SK-N-MC (cell line): Measurements from ENCODE around the gene RNF144A.
A peak's percentile ranks its signal among the peaks of the same experiment; 100 is the strongest.

Experiments used
- DNase-seq: peaks from one replicate; pipeline ENCODE4 v3.0.0-alpha.2; 2011; ENCODE audit warnings: low read depth, low spot score
- H3K27ac ChIP-seq: fragments of 200-600 bp; sonication (generic); 2 replicates; pipeline ENCODE4 v1.5.1; 2016; ENCODE audit warnings: mixed run types
- H3K36me3 ChIP-seq: fragments of 200-600 bp; sonication (generic); 2 replicates; pipeline ENCODE4 v1.6.1; 2017; ENCODE audit warnings: antibody characterized with exemption, low read length, mixed read lengths; ENCODE audit not compliant: insufficient read depth
- H3K4me3 ChIP-seq: fragments of 200-600 bp; sonication (generic); 2 replicates; pipeline ENCODE4 v1.5.1; 2016
- H3K9ac ChIP-seq: fragments of 200-600 bp; sonication (generic); 2 replicates; pipeline ENCODE4 v1.8.0; 2017; ENCODE audit warnings: mixed run types, mixed read lengths; ENCODE audit not compliant: insufficient read length
- H3K9me3 ChIP-seq: fragments of 200-600 bp; sonication (generic); 2 replicates; pipeline ENCODE4 v1.6.1; 2017; ENCODE audit warnings: low read depth, mild to moderate bottlenecking, antibody characterized with exemption, low read length, moderate library complexity, mixed read lengths
- EZH2 ChIP-seq: fragments of 200-600 bp; sonication (generic); IDR thresholded peaks from one replicate; pipeline ENCODE4 v1.6.1; 2017; ENCODE audit warnings: antibody characterized with exemption
- FOXP2 ChIP-seq: optimal IDR thresholded peaks from 2 replicates; pipeline ENCODE3; 2011; ENCODE audit warnings: mild to moderate bottlenecking, moderate library complexity; ENCODE audit not compliant: insufficient read depth; ENCODE audit errors: extremely low read length, control extremely low read depth
- POLR2AphosphoS5 ChIP-seq: IDR thresholded peaks from 2 replicates; pipeline ENCODE4 v1.6.1; 2012; ENCODE audit warnings: mild to moderate bottlenecking, low read depth, low read length, borderline replicate concordance

The RNF144A gene, protein sequence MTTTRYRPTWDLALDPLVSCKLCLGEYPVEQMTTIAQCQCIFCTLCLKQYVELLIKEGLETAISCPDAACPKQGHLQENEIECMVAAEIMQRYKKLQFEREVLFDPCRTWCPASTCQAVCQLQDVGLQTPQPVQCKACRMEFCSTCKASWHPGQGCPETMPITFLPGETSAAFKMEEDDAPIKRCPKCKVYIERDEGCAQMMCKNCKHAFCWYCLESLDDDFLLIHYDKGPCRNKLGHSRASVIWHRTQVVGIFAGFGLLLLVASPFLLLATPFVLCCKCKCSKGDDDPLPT

DNA sequence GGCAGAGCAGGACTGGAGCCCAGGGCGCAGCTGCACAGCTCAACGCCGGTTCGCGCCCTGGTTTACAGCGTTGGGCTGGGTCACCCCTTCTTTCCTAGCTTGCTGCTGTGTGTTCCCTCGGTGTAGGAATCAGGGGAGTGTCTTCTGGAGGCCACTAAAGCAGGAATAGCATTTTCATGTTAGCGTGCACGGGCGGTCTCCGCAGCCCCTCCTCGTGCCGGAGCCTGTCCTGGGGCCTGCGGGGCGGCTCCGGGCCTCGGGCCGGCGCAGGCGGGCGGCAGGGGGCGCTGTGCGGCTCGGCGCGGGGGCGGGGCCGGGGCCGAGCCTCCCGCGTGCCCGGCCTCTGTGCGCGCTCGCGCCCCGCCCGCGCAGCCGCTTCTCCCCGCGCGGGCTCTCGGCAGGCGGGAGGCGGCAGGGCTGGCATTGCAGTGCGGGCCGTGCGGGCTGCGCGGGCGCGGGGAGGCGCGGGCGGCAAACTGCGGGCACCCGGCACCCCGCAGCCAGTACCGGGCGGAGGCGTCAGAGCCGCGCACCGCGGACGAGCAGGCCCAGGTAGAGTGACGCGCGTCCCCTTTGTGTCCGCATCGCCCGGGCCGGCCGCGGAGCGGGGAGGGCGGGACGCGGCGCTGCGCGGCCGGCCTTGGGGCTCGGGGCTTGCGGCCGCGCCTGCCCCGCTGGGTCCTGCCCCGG is at the start of gene RNF144A:
Gene RNF144A (plus strand): TSS at position 342 of the 690 bp plus-strand sequence. CDS start 79,515 bp downstream, outside the sequence.
- H3K9ac ChIP-seq: peak within 1 kb of the TSS; percentile 78
- H3K4me3 ChIP-seq: peak within 1 kb of the TSS; percentile 86
- TF ChIP-seq EZH2 (no peak), FOXP2 (no peak), POLR2AphosphoS5 (no peak)
- H3K9me3 ChIP-seq: no peaks in the 10 kb centered on the region
- H3K36me3 ChIP-seq: no peaks in the 10 kb centered on the region
- DNase-seq: no peak
- H3K27ac ChIP-seq: no peak within 1 kb of the TSS

DNA sequence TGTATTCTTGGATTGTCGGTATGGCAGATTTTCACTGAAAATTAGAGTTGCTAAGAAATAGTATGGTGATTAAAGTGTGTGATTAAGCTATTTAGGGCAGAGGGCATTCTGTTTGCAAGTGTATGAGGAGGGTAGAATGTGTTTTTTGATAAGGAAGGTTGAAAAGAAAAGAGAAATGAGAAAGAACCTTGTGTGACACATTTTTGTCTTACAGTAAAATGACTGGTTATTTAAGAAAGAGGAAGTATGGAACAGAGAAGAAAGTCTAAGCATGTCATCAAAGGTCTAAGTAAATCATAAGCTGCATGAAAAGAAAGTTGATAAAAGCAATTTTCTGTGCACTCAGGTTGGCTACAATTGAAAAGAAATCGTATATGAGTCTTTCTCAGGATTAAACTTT is 44.8 kb upstream of the RNF144A start:
- no peak for TF ChIP-seq EZH2
- no peak for TF ChIP-seq FOXP2
- TF ChIP-seq POLR2AphosphoS5: no peak
- Histone ChIP-seq H3K27ac (no peak overlapping the region), H3K36me3 (no peaks in the 10 kb centered on the region), H3K9ac (no peak overlapping the region), H3K4me3 (no peak overlapping the region), H3K9me3 (no peaks in the 10 kb centered on the region)
- DNase-seq: no peak

DNA sequence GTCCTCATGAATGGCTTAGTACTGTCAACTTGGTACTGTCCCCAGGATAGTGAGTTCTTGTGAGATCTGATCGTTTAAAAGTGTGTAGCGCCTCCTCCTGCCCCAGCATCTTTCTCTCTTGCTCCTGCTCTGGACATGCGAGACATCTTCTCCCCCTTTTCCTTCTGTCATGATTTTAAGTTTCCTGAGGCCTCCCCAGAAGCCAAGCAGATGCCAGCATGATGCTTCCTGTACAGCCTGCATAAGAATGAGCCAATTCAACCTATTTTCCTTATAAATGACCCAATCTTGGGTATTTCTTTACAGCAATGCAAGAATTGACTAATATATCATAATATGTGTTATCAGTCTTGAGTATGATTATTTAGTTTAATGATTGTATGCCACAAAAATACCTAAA is 43.2 kb upstream of the RNF144A start:
- no peak for DNase-seq
- no peak overlapping the region for H3K9ac ChIP-seq
- H3K27ac ChIP-seq: no peak overlapping the region
- H3K36me3 ChIP-seq: no peaks in the 10 kb centered on the region
- TF ChIP-seq POLR2AphosphoS5 (no peak), EZH2 (no peak), FOXP2 (no peak)
- no peak overlapping the region for H3K4me3 ChIP-seq
- H3K9me3 ChIP-seq: no peaks in the 10 kb centered on the region

DNA sequence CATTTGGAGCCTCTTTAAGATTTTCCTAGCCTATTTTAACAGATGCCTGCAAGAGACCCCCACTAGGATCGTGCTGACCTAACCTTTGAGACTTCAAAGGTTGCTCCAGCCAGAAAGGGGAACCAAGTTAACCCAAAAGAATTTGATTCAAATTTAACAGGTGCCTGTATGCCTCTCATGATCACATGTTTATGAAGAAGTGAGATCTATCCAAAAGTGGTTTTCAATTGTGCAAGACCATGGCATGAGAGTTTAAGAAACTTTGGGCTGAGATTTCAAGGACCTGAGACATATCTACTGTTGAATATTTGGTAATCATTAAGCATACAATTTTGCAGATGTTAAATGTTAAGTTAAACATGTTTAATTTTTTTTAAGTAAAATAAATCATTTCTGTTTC is 40.9 kb upstream of the RNF144A start:
- Histone ChIP-seq H3K27ac (no peak overlapping the region), H3K9me3 (no peaks in the 10 kb centered on the region), H3K4me3 (no peak overlapping the region), H3K9ac (no peak overlapping the region), H3K36me3 (no peaks in the 10 kb centered on the region)
- TF ChIP-seq EZH2: no peak
- no peak for TF ChIP-seq FOXP2
- TF ChIP-seq POLR2AphosphoS5: no peak
- no peak for DNase-seq

DNA sequence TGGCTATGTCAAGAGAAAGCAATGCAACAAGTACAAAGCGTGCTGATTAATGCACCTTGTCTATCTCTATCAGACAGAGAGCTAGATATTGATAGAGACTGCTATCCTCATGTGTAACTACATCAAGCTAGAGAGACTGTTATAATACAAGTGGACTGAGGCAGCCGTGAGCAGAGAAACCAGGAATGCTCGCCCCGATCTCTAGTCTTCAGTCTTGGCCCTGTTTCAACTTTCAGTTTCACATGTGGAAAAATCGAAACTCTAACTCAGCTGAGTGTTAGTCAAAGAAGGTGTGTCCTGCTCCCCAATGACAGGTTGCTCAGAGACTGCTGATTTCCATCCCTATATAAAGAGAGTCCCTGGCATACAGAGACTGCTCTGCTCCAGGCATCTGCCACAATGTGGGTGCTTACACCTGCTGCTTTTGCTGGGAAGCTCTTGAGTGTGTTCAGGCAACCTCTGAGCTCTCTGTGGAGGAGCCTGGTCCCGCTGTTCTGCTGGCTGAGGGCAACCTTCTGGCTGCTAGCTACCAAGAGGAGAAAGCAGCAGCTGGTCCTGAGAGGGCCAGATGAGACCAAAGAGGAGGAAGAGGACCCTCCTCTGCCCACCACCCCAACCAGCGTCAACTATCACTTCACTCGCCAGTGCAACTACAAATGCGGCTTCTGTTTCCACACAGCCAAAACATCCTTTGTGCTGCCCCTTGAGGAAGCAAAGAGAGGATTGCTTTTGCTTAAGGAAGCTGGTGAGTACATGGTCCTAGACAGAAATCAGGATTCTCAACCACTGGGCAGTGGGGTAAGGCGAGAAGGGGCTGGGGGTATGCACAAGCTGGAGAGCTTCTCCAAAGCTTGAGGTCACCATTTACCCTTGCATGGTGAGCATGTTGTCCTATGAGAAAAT is 39.6 kb upstream of the RNF144A start, which contains the start of gene RSAD2:
Gene RSAD2 (plus strand): TSS at position 376 of the 903 bp plus-strand sequence. CDS start 24 bp downstream, at position 400.
- Histone ChIP-seq H3K9ac (no peak within 1 kb of the TSS), H3K36me3 (no peaks in the 10 kb centered on the region), H3K9me3 (no peaks in the 10 kb centered on the region), H3K4me3 (no peak within 1 kb of the TSS), H3K27ac (no peak within 1 kb of the TSS)
- TF ChIP-seq EZH2 (no peak), FOXP2 (no peak), POLR2AphosphoS5 (no peak)
- DNase-seq: no peak

DNA sequence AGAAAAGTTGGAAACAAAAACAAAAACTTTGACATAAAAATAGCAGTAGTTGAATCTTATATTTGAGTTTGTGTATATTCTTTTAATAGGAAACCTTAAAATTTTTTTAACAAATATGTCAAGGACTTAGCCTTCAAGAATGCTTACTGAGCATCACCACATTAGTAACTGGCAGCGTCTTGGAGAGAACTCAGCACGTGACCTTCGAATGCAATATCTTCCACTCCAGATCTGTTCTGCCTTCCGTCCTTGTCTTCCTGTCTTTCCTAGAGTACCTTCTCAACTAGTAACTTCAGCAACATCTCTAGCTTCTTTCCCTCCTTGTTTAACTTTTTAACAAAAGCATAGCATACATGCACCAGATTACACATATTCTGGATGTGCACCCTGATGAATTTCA is 38.7 kb upstream of the RNF144A start:
- H3K27ac ChIP-seq: no peak overlapping the region
- H3K9ac ChIP-seq: no peak overlapping the region
- DNase-seq: no peak
- H3K4me3 ChIP-seq: no peak overlapping the region
- TF ChIP-seq EZH2 (no peak), FOXP2 (no peak), POLR2AphosphoS5 (no peak)
- no peaks in the 10 kb centered on the region for H3K36me3 ChIP-seq
- no peaks in the 10 kb centered on the region for H3K9me3 ChIP-seq

DNA sequence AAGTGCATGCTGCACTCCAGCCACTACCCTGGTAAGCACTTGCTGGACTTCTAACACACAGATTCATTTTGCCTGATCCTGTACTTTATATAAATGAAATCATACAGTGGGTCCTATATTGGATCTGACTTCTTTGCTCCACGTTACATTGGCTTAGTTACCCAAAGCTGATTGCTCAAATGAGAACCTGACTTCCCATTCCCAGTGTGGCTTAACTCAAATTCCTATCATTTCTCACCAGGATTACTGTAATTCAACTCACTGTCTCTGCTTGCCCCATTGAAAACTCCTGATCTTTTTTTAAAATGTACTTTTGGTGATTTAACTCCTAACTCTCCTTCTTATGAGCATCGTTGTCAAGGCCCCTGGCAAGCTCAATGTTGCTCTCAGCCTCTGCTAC is 38.2 kb upstream of the RNF144A start:
- TF ChIP-seq FOXP2: no peak
- Histone ChIP-seq H3K36me3 (no peaks in the 10 kb centered on the region), H3K9me3 (no peaks in the 10 kb centered on the region), H3K9ac (no peak overlapping the region), H3K27ac (no peak overlapping the region), H3K4me3 (no peak overlapping the region)
- no peak for DNase-seq

DNA sequence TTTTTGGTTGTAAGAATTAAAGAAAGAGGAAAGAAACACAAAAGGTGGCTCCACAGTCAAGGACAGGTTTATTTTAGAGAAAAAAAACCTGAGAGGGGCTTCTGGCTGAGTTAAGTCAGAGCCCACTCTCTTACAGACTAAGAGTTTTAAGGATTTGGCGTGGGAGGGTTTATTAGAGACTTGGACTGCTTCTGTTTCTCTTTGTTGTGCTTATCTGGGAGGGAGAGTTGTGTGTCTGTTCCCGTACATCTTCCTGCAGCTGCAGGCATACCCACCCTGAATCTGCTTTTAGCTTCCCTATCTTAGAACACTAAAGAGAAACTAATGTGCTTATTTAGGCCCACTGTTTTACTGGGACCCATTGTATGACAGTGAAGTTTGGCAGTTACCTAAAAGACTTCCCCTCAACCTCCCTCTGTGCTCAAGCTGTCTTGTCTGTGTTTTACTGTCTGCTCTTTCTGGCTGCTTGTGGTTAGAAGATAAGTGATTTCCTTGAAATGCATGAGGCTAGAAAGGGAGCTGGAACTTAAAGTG is 36.9 kb upstream of the RNF144A start:
- no peak for DNase-seq
- H3K36me3 ChIP-seq: no peaks in the 10 kb centered on the region
- H3K9me3 ChIP-seq: no peaks in the 10 kb centered on the region
- no peak overlapping the region for H3K27ac ChIP-seq
- H3K4me3 ChIP-seq: no peak overlapping the region
- H3K9ac ChIP-seq: no peak overlapping the region
- no peak for TF ChIP-seq FOXP2
- no peak for TF ChIP-seq EZH2
- no peak for TF ChIP-seq POLR2AphosphoS5
